HG03354 (cell line): ENCODE results near the gene WDR93.

Experiments
- ATAC-seq: cut with Tn5 transposase; IDR thresholded peaks from one replicate; pipeline ENCODE4 v1.9.1; 2021; ENCODE audit warnings: mild to moderate bottlenecking; ENCODE audit not compliant: unreplicated experiment, poor library complexity, severe bottlenecking

Gene WDR93

GRCh38 chr15:89690276-89691218 is at the start of gene WDR93, which contains the start of gene PEX11A:
Gene WDR93 (plus strand): TSS chr15:89690811. CDS start chr15:89701747, 10,936 bp downstream.
Gene PEX11A (minus strand): TSS chr15:89690754. CDS start chr15:89690632, 122 bp downstream.
- ATAC-seq: peak; percentile 87

- no peak for ATAC-seq
Measured at GRCh38 chr15:89641053-89641452, 49.6 kb upstream of the WDR93 start.

- no peak for ATAC-seq
Measured at GRCh38 chr15:89642106-89642505, 48.5 kb upstream of the WDR93 start.

GRCh38 chr15:89645680-89646079 is 44.9 kb upstream of the WDR93 start:
- no peak for ATAC-seq

DNA sequence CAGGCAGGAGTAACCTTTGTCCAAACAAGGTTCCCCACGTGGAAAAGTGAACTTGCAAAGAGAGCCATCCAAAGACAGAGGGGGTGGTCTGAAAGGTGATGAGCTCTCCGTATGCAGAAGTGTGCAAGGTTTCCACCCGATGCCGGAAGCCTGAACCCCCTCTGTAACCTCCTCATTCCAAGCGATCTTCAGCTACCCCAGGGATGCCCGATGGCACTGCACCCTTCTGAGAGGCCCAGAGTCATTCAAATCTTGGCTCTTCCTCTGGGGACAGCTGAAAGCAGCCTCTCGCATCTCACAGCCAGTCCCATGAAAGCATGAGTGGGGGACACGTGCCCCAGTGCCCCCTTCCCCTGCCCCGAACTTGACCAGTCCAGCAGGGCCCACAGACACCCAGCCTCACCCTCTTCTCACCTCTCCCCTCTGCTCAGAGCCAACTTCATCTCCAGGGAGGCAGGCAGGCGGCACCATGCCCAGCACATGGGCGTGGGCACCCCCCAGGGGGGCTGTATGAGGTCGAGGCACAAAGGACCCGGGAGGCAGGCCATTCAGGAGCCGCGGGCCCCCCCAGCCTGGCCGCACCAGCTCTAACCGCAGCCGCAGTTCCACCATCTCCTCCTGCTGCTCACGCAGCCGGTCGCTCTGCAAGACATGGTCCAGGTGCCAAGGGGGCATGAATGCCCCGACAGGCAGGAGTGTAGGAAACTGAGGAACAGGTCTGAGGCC is 44.0 kb upstream of the WDR93 start:
- ATAC-seq: no peak

DNA sequence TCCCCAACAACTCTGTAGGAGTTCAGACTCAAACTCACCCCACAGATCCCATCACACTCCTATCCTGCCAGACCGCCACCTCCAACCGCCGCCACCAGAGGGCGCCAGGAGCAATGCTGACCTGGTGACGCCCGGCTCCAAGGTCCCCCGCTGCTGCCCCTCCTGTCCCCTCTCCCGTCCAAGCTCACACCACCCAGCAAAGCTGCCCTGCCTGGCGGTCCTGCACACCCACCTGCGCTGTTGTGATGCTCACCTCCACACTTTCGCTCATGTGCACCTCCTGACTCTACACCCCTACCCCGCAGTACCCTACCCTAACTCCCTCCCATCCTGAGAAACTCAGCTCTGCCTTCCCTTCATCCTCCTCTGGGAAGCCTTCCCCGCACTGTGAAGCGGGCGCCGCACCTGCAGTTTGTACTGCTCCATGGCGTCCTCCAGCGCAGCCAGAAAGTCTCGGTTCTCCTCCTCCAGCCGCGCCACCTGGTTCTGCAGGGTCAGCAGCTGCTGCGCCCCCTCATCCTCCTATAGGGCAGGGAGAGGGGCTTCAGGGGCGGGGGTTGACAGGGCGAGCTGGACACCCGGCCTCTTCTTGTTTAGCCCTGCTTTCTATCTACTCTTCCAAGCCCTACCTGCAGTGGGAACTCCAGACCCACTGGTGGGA is 43.3 kb upstream of the WDR93 start:
- no peak for ATAC-seq

DNA sequence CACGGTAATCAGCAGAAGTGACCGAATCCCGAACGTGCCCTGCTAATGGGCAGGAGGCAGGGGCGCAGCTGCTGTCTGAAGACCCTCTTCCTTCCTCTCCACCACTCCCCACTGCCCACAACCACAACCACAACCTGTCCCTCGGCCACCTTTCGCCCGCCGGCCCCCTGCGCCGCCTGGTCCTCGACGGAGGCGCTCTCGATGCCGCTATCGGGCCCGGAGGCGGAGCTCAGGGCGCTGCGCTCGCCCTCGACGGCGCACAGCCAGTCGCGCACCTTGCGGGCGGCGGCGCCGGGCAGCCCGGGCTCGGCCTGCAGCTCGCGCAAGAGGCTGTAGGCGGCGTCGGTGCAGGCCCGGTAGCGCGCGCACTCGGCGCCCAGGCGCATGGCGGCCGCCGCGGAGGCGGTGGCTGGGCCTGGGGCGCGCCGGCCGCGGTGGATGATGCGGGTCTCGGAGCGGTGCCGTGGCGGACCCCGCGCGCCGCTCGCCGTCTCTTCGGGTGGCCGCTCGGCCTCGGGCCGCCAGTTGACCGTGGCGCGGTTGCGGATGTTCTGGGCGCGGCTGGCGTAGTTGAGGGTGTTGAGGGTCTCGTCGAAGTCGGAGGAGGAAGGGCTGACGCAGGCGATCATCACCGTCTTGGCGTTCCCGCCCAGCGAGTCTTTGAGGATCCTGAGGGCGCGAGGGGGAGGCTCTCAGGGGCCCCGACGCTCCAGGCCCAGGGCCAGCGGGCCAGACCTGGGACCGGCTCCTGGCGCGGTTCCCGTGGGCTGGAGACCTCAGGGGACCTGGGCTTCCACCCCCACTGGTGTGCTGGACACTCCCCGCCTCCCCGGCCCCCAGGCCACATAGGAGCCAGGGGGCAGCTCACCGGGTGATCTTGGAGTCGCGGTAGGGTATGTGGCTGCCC is 42.3 kb upstream of the WDR93 start:
- ATAC-seq: no peak

DNA sequence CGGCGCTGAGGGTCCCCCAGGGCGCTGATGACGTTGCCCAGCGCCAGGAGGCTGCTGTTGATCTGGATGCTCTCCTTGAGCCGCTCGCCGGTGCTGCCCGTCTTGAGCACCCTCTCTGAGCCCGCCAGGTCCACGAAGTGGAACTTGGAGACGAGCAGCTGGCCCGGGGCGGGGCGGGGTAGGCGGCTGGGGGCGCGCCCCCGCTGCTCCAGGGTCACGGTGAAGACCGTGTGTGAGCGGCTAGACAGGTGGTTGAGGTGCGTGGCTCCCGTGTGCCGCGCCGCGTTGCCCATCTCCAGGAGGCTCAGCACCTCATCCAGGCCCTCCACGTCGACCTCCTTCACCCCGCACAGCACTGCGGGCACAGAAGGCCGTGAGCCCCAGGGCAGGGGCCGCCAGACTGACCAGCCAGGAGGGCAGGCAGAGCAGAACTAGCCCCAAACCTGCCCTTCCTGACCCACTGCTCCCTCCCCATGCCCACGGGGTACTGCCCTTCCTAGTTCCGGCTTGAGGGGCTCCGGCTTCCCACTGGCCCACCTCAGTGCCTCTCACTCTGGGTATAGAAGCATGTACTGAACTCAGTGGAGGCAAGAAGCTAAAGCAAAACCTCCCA is 41.5 kb upstream of the WDR93 start:
- ATAC-seq: no peak

GRCh38 chr15:89649716-89650115 is 40.9 kb upstream of the WDR93 start:
- no peak for ATAC-seq

DNA sequence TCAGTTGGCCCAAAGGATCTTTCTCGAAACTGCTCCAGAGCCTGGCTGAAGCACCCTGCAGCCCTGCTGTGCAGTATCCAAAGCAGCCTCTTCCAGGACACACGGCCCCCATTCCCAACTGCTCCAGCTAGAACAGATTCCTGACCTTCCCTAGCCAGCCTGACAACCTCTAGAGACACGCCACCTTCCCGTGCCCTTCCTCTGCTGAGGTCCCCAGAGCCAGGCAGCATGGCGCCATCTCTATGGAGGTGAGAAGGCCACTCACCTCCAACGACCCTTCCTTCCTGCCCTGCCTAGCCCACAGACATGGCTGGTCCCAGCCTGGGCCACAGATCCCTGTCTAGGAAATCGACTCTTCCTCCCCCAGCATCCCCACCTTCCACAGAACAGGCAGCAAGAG is 38.5 kb upstream of the WDR93 start:
- ATAC-seq: no peak

DNA sequence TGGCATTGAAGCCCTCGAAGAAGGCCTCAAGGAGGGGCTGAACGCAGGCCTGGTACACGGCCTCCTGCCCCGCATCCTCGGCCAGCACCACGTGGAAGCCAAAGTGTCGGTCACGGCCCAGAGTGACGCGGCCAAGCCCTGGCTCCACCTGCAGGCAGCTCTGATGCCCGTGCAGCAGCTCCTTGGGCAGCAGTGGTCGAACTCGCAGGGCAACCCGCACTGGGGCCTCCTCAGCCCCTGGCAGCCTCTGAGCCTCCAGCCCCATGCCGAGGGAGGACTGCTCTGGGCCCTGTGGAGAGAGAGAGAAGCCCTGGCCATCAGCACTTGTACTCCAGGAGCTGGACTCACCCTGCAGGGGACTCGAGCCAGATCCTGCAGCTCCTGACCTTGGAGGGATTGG is 37.9 kb upstream of the WDR93 start:
- no peak for ATAC-seq

DNA sequence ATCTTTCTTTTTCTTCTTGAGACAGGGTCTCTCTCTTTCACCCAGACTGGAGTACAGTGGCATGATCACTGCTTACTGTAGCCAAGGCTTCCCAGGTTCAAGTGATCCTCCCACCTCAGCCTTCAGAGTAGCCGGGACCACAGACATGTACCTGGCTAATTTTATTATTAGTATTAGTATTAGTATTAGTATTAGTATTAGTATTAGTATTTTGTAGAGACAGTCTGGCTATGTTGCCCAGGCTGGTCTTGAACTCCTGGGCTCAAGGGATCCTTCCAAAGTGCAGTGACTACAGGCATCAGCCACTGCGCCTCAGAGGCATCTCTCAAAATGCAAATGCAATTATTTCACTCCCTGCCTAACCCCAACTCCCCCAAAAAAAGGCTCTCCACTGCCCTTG is 37.0 kb upstream of the WDR93 start:
- ATAC-seq: no peak

- no peak for ATAC-seq
Measured at GRCh38 chr15:89654301-89654761, 36.3 kb upstream of the WDR93 start.

DNA sequence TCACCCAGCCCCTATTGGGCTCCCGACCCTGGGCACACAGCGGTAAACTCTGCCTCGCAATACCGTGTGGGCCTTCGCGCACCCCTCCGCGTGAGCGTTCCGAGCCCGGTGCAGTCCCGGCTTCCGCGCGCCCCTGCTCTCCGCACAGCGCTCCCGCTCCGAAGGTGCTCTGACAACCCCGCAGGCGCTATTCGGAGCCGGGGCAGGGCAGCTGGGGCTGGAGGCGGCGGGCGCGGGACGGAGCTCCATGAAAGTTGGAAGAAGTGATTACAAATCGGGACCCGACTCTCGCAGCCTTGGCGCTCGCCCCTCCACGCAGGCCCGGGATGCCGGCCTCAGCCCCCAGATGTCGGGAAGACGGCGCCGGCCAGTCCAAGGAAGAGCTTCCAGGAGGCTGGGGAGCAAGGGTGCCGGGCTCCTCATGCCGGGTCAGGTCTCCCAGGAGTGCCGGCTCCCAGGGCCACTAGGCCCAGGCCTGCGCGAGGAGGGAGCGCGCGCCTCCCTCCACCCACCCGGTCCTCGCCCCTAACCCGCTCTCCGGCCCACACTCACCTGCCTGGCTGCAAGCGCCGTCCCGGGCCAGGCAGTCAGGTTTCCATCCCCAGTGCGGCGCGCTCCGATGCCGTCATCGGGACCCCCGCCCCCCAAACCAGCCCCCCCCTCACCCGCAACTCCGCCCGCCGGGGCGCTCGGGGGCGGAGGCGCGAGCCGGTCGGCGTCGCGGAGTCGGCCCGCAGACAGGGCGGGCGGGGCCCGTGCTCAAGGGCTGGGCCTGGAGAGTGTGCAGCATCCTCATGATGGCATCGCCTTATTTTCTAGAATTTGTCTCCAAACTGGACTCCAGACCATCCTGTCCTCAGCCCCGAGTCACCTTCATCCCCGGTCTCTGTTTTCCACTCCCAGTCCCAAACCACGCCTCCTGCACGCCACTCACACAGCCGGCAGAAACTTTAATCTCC is 35.5 kb upstream of the WDR93 start, which contains the start of gene KIF7:
TSS of gene KIF7 (minus strand) at position 621 of the 959 bp plus-strand sequence. CDS start 2,537 bp downstream, outside the sequence.
- no peak for ATAC-seq

DNA sequence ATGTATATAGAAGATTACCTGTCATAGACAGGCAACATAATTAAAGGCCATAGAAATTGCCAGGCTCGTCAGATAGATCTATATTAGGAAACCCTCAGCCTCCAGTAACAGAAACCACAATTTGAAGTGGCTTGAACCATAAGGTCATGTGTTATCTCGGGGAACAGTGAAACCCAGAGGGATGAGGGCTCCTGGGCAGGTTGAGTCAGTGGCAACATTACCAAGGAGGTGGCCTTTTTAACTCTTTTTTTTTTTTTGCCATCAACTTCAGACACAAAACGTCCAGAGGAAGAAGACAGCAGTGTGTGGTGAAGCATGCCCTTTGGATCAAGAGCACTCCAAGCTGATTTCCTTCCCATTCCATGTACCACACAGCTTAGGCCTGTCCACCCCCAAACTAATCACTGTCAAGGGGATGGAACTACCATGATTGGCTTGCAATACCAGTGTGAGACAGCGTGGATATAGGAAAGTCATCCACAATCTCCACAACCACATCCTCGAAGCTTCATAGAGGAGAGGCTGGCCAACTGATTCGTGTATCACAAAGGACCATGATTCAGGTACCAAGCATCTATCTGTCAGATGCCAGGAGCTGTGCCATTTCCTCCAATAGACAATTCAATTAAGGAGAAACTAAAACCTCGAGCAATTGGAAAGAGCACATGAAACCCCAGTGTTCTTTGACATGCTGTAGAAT is 34.3 kb upstream of the WDR93 start:
- ATAC-seq: no peak

DNA sequence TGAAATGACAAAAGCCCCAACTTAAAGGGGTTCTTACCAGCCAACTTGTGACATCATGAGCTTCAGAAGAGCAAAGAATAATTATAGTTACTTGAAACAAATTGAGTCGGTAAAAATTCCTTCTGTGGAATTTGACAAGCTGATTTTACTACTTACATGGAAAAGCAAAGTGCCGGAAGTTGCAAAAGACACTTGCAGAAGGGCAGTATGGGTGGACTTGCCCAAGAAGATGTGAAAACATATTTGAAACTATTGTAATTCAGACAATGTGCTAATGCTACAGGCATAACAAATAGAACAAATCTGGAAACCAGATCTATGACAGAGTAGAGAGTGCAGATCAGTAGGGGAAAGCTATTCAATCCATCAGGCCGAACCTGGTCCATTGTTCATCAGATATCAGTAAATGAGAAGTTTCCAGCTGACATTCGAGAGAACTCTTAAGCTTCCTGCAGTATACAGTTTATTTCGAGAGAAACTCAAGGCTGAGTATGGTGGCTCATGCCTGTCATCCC is 32.9 kb upstream of the WDR93 start:
- no peak for ATAC-seq

- no peak for ATAC-seq
Measured at GRCh38 chr15:89659295-89659694, 31.3 kb upstream of the WDR93 start.
